T-helper 2 cell treated with Interferon-gamma antibody and Interleukin-4, amounts not matched to agents 100 ng/mL and 5 ng/mL, for 36 hours (primary cell): ENCODE data around the gene RXYLT1. TPM values are rescaled to one million over a fixed set of nuclear protein-coding genes. Genes with fewer than 3 reads are reported as not detected.

Experiments
- intact Hi-C: fragments of 100-400 bp; cut with micrococcal nuclease; formaldehyde crosslinking; loops from one replicate; pipeline ENCODE4 v1.15.1; 2023
- total RNA-seq: library from RNA; stranded (reverse); gene quantifications from 2 replicates; pipeline ENCODE4 v1.2.3, GENCODE V29; 2022

RXYLT1 gene
- total RNA-seq, 1 donor from 2014 or later = 15.7 TPM

DNA sequence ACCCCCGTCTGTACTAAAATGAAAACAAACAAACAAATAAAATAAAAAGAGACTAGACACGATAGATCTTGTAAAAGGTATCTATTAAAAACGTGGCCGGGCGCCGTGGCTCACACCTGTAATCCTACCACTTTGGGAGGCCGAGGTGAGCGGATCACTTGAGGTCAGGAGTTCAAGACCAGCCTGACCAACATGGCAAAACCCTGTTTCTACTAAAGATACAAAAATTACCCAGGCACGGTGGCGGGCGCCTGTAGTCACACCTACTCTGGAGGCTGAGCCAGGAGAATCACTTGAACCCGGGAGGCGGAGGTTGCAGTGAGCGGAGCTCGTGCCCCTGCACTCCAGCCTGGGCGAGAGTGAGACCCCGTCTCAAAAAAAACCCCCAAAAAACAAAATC lies 63.0 kb downstream of the RXYLT1 start:
- intact Hi-C loops = loop anchor here (10.0 kb wide), 1 partner anchor 552 kb away; the partner anchor contains the start of gene C12orf56

- intact Hi-C loops = loop anchor here (10.0 kb wide), 1 partner anchor 552 kb away; the partner anchor contains the start of gene C12orf56
Observed at GRCh38 chr12:63843254-63843720, 63.6 kb downstream of the RXYLT1 start.

- intact Hi-C loops = loop anchor here (1.0 to 10.0 kb wide), 3 partner anchors 65 to 551 kb away; partner anchors contain the start of genes C12orf56 and RXYLT1
Observed at GRCh38 chr12:63843721-63844390, 64.1 kb downstream of the RXYLT1 start.

GRCh38 chr12:63844391-63845341 lies 65.0 kb downstream of the RXYLT1 start, which contains the start of gene SRGAP1:
Gene SRGAP1, plus strand, starts transcription at chr12:63844700. Its CDS starts 117 bp downstream, at chr12:63844817.
- intact Hi-C loops = loop anchor here (1.0 to 10.0 kb wide), 3 partner anchors 66 to 550 kb away; partner anchors contain the start of genes C12orf56 and RXYLT1

- intact Hi-C loops = loop anchor here (2.0 to 10.0 kb wide), 2 partner anchors 67 to 549 kb away; partner anchors contain the start of genes C12orf56 and RXYLT1
Observed at GRCh38 chr12:63845726-63846125, 66.0 kb downstream of the RXYLT1 start.

- intact Hi-C loops = loop anchor here (10.0 kb wide), 1 partner anchor 548 kb away; the partner anchor contains the start of gene C12orf56
Observed at GRCh38 chr12:63846238-63846967, 66.7 kb downstream of the RXYLT1 start.

DNA sequence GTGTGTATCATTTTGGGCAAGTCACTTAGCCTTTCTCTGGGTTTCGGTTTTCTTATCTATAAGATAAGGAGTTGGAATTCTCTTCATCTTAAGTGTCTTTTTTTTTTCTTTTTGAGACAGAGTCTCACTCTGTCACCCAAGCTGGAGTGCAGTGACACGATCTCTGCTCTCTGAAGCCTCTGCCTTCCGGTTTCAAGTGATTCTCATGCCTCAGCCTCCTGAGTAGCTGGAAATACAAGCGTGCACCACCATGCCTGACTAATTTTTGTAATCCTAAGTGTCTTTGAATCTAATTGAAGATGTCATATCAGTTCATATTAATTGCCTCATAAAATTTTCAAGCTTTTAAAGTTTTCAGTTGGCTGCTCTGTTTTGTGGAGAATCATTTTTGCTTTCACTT lies 68.7 kb downstream of the RXYLT1 start:
- intact Hi-C loops = loop anchor here (10.0 kb wide), 1 partner anchor 546 kb away; the partner anchor contains the start of gene C12orf56

DNA sequence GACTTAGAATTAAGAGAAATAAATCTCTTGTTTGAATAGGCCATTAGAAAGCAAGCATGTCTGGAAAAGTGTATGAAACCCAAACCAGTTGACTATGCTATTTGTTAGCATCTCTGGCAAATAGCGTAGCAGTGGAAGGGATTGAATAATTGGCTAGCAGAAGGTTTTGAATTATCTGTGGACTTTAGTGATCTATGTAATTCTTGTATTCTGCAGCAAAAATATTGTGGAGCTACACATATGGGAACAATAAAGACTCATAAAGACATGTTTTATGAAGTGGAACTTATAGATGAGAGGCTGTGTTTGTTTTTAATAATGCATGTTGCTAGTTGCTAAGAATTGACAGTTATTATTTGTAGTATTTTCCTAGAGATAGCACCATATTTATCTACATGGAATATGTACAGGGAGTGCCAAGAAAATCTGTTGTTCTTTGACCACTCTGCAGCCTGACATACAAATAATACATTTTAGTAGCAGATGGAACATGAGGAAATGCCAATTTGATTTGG lies 69.5 kb downstream of the RXYLT1 start:
- intact Hi-C loops = loop anchor here (10.0 kb wide), 1 partner anchor 546 kb away; the partner anchor contains the start of gene C12orf56

DNA sequence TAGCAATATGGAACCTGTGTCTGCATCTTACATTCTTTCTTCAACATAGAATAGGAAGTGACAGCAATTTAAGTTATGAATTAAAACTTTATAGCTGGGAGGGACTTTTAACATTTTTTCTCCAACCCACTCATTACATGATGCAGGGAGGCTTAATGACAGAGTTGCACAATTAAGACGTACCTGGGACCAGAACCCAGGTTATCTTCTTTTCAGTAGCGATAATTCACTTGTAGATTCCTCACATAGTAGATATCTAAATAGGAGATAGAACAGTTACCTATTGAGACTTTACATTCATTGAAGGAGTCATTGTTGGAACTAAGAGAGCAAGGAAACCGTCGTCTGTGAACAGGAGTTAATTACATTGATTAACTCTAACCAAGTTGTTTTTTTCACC lies 69.9 kb downstream of the RXYLT1 start:
- intact Hi-C loops = loop anchor here (10.0 kb wide), 1 partner anchor 545 kb away; the partner anchor contains the start of gene C12orf56

DNA sequence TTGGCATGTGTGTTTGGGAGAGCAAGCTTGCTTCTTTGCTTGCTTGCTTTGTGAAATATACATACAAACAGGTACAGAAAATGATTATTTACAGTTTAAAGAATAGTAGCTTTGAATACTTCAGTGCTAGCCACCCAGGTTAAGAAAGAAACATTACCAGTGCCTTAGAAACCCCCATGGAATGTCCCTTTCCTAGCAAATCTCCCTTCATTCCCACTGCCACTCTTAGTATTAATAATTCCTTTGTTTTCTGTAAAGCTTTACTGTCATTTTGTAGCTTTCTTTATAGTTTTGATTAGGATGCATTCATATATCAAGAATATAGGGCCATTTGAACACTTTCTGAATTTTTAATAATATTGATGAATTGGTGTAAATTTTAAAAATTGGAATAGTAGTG lies 74.3 kb downstream of the RXYLT1 start:
- intact Hi-C loops = no loop called here

GRCh38 chr12:63855299-63855698 lies 75.6 kb downstream of the RXYLT1 start:
- intact Hi-C loops = no loop called here

DNA sequence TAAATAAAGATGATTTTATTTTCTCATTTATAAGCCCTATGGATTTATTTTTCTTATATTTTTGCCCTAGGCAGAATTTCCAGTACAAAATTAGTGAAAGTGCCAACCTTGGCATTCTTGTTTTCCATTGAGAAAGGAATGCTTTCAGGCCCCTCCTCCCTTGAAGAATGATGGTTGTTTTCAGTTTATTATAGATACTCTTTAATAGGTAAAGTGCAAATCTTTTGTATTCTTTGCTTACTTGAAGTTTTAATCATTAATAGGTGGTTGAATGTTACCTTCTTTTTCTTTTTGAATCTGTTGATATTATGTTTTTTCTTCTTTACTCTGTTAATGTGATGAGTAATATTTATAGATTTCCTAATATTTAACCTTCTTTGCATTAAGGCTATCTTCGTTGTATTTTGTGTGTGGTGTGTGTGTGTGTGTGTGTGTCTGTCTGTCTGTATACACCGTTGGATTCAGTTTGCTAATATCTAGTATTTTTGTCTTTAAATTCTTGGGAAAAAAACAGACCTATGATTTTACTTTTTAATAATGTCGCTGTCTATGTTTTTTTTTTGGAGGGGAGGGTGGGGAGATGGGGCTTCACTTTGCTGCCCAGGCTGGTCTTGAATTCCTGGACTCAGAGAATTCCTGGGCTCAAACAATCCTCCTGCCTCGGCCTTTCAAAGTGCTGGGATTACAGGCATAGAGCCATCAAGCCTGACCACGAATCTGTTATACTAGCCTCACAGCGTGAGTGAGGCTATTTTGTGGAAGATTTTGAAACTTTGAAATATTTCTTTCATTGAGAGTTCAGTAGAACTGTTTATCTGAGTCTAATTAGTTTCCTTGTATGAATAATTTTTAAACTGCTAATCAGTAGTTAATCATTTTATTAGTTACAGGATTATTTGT lies 78.3 kb downstream of the RXYLT1 start:
- intact Hi-C loops = no loop called here

Other genes starting within 250 kb of the RXYLT1 start
- gene DPY19L2, start 111.4 kb upstream of the RXYLT1 start, total RNA-seq = 0.52 and 0.61 TPM in 2 replicates
- 0.05 and 0.20 TPM in 2 replicates for gene SRGAP1, start 64.8 kb downstream of the RXYLT1 start, total RNA-seq